HL-60/S4 (cell line): ENCODE measurements around the gene SHISA8.

Experiments
- in situ Hi-C: fragments of 300-500 bp; cut with MboI; formaldehyde crosslinking; loops from 2 replicates; pipeline ENCODE4 v1.14.3; 2022; ENCODE audit warnings: low sequenced_read_pairs

SHISA8 gene

DNA sequence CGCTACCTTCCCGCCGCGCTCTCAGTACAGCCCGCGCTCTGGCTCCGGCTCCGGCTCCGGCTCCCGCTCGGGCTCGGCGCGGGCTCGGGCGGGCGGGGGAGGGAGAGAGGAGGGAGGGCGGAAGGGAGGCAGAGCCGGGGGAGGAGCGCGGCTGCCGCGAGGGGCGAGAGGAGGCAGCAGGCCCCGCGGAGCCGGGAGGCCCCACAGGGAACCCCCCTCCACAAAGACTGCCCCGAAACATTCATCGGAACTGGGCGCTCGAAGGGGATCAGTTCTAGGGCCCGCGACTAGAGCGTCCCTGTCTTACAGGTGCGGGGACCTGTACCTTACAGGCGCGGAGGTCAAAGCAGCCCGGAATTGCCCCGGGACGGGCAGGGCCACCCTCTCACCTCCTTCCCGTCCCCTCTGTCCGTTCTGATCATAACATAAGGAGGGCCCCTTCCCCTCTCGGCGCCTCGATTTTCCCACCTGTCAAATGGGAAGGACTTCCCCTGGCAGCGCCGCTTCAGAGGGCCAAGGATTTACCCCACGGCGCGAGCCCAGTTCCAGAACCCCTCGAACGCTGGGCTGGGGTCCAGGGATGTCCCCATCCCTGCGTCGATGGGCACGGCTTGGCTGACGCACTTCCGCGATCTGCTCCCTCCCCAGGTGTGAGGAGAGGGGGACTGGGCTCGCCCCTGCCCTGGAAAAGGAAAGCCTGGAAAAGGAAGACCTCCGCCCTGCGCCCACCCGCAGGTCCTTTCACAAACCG lies at the start of gene SHISA8:
SHISA8 (minus strand) TSS at position 40 of the 751 bp plus-strand sequence. CDS start 407 bp downstream, outside the sequence.
- in situ Hi-C loops = no loop called here

DNA sequence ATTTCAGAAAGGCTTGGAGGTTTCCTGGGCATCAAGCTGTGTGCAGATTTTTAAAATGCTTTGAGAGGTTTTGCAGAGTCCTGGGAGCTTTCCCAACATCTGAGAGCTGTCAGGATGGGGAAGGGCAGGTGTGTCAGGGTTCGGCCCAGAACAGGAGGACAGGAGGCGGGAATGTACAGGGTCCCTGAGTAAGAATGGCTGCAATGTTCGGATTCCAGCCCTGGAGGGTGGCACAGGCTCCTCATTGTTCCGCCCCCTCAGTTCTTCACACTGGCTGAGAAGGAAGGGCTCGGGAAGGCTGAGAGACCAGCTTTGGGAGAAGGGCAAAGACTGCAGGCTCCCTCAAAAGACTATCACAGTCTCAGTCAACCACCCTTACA lies 49.2 kb upstream of the SHISA8 start:
- in situ Hi-C loops = loop anchor here (25.0 kb wide), 1 partner anchor 473 kb away; the partner anchor contains the start of gene NFAM1

- in situ Hi-C loops = loop anchor here (25.0 kb wide), 1 partner anchor 474 kb away; the partner anchor contains the start of gene NFAM1
Measured at GRCh38 chr22:41963453-41964111, 48.7 kb upstream of the SHISA8 start.

- in situ Hi-C loops = loop anchor here (25.0 kb wide), 1 partner anchor 479 kb away; the partner anchor contains the start of gene NFAM1
Measured at GRCh38 chr22:41957941-41958556, 43.2 kb upstream of the SHISA8 start.

- in situ Hi-C loops = loop anchor here (25.0 kb wide), 1 partner anchor 485 kb away; the partner anchor contains the start of gene NFAM1
Measured at GRCh38 chr22:41952713-41953112, 37.8 kb upstream of the SHISA8 start.

GRCh38 chr22:41951898-41952474 lies 37.1 kb upstream of the SHISA8 start, which contains the start of gene SMIM45:
SMIM45 (plus strand) TSS chr22:41952150.
- in situ Hi-C loops = loop anchor here (25.0 kb wide), 1 partner anchor 485 kb away; the partner anchor contains the start of gene NFAM1

GRCh38 chr22:41949297-41949965 lies 34.6 kb upstream of the SHISA8 start:
- in situ Hi-C loops = loop anchor here (10.0 kb wide), 3 partner anchors 125 to 285 kb away; partner anchors contain the start of gene MEI1

DNA sequence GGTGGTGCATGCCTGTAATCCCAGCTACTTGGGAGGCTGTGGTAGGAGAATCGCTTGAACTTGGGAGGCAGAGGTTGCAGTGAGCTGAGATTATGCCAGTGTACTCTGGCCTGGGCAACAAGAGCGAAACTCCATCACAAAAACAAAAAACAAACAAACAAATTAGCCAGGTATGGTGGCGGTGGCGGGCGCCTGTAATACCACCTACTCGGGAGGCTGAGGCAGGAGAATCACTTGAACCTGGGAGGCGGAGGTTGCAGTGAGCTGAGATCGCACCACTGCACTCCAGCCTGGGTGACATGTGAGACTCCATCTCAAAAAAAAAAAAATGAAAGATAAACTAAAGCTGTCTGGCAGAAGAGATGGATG lies 34.0 kb upstream of the SHISA8 start:
- in situ Hi-C loops = loop anchor here (10.0 kb wide), 3 partner anchors 124 to 284 kb away; partner anchors contain the start of gene MEI1

GRCh38 chr22:41948142-41948541 lies 33.3 kb upstream of the SHISA8 start:
- in situ Hi-C loops = loop anchor here (10.0 kb wide), 3 partner anchors 123 to 283 kb away; partner anchors contain the start of gene MEI1

GRCh38 chr22:41947424-41948080 lies 32.7 kb upstream of the SHISA8 start:
- in situ Hi-C loops = loop anchor here (10.0 kb wide), 3 partner anchors 123 to 283 kb away; partner anchors contain the start of gene MEI1

DNA sequence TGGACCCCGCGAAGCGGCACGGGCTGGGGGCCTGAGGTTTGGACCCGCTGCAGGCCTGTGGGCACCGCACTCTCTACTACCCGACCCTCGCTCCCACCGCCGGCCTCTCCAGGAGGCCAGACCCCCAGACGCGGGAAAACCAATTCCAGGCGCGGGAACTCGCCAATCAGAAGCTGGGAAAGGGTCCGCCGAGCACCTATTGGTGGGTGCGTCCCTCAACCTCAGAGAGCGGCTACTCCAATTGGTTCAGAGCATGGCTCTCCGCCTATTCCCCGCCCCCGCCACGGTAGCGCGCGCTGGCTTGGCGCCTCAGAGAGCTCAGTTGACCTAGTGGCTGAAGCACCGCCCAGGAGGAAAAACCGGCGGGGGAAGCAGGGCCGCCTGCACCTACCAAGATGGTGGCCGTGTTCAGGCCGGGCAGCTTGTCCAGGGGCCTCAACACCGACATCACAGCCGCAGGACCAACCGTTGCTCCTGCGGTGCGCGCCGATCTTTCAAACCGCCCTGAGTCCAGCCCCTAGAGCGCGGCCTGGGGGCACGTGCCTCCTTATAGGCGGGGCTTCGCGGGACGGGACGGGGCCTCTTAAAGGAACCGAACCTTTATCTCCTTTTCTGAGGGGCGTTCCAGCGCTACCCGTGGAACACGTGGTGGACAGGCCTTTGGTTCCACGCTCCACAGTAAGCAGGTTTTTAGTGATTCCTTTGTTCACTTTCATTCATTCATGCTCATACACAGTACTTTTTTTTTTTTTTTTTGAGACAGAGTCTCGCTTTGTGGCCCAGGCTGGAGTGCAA lies 32.0 kb upstream of the SHISA8 start, which contains the start of gene CENPM:
CENPM (minus strand) TSS at position 524 of the 795 bp plus-strand sequence; CDS start at position 448, 76 bp downstream.
- in situ Hi-C loops = loop anchor here (10.0 kb wide), 3 partner anchors 122 to 282 kb away; partner anchors contain the start of gene MEI1

GRCh38 chr22:41943661-41944209 lies 28.9 kb upstream of the SHISA8 start:
- in situ Hi-C loops = loop anchor here (10.0 kb wide), 3 partner anchors 119 to 279 kb away; partner anchors contain the start of gene MEI1

DNA sequence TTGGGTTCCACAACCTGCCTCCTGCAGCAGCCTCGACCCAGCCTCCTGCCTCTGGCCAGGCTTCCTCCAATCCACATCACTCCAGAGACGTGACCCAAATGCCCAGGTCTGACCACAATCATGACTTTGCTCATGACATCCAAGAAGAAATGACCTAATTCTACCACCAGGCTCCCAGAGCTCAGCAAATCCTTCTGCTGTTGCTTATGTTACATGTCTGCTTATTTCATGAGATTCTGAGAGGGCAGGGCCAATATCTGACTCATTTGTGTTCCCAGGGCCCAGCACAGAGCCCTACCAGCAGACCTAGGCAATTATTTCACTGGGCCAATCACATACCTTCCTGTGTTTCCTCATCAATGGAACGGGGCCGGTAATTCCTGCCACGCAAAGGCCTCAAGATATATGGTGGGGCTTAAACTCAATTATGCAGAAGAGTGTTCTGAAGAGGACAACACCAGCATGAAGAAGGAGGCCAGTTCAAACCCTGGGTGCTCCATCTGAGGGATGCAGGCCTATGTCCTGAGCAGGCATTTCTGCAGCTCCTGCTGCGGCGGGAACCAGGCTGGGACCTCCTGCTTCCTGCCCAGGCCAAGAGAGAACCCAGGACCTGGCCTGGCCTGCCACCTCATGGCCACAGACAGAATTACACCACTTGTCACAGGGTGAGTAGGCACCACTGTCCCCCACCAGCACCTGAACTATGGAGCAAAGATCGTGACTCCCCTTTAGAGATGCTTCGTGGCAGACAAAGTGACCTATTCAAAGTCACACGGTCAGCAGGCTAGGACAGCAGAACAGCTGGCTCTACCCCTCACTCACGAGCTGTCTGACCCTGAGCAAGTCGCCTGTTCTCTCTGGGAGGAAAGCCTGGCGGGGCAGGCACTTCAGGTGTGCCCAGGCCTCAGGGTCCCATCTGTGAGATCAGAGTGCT lies 26.2 kb upstream of the SHISA8 start:
- in situ Hi-C loops = loop anchor here (10.0 kb wide), 3 partner anchors 116 to 276 kb away; partner anchors contain the start of gene MEI1

DNA sequence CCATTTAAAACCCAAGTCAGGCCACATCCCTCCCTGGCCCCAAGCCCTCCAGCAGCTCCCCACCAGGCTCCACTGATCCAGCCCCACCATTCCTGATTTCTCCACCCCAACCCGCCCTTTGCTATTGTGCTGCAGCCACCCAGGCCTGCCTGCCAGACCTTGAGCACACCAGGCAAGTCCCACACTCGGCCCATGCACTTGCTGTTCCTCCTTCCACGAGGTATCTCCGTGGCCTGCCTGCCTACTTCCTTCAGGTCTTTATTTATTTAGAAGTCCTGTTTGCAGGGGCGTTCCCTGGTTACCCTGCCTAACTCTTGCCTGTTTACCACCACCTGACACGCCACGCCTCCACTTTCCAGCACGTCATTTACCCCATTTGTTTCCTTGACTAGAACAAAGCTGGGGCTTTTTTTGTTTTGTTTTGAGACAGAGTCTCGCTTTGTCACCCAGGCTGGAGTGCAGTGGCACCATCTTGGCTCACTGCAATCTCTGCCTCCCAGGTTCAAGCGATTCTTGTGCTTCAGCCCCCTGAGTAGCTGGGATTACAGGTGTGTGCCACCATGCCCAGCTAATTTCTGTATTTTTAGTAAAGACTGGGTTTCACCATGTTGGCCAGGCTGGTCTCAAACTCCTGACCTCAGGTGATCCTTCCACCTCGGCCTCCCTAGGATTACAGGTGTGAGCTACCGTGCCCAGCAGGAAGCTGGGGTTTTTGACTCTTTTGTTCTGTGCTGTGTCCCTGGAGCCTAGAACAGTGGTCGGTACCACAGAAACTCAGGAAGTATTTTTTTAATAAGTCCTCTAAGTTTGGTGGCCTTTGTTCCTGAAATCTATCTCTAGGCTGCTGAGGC lies 25.3 kb upstream of the SHISA8 start:
- in situ Hi-C loops = loop anchor here (10.0 kb wide), 3 partner anchors 115 to 275 kb away; partner anchors contain the start of gene MEI1

DNA sequence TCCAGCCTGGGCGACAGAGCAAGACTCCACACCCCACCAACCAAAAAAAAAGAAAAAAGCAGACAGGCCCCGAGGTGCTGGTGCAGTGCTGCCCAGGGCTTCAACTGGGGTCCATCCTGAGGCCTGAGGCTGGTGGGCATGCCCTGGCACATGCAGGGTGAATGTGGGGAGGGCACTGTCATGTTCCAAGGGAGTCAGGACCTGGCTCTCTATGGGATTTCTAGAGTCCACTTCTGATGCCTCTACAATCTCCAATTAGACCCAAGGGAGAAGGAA lies 22.0 kb upstream of the SHISA8 start:
- in situ Hi-C loops = no loop called here

- in situ Hi-C loops = no loop called here
Measured at GRCh38 chr22:41935509-41935908, 20.6 kb upstream of the SHISA8 start.
